Nephron (organoid): ENCODE data around the gene PDGFB.

Experiments used
- H3K27ac Mint-ChIP-seq, 3 experiments: 2 replicates each; pipeline ENCODE4 v1.8.0; 2020; ENCODE audit warnings: mixed read lengths in 3 of 3, mild to moderate bottlenecking in 2 of 3, moderate library complexity in 1 of 3
- H3K27me3 Mint-ChIP-seq: 2 replicates; pipeline ENCODE4 v1.8.0; 2021; ENCODE audit warnings: low read depth, mild to moderate bottlenecking, moderate library complexity, mixed read lengths
- H3K36me3 Mint-ChIP-seq: 2 replicates; pipeline ENCODE4 v1.8.0; 2020; ENCODE audit warnings: low read depth, mixed read lengths
- H3K4me1 Mint-ChIP-seq: 2 replicates; pipeline ENCODE4 v1.8.0; 2020; ENCODE audit warnings: mixed read lengths
- H3K4me3 Mint-ChIP-seq, 3 experiments: 2 replicates each; pipeline ENCODE4 v1.8.0; 2020; ENCODE audit warnings: mild to moderate bottlenecking in 3 of 3, mixed read lengths in 3 of 3, moderate library complexity in 2 of 3
- H3K9me3 Mint-ChIP-seq: 2 replicates; pipeline ENCODE4 v1.8.0; 2020; ENCODE audit warnings: mixed read lengths
- CTCF ChIP-seq, 3 experiments: fragments of 200-600 bp; sonication (generic); IDR thresholded peaks; one replicate each; pipeline ENCODE4 v1.5.0; 2021; ENCODE audit warnings: antibody characterized with exemption in 3 of 3; ENCODE audit not compliant: unreplicated experiment in 3 of 3

Gene PDGFB

GRCh38 chr22:39280250-39280649 lies 35.5 kb upstream of the PDGFB start:
- peaks cover 9% of the 10 kb centered on the region for H3K9me3 Mint-ChIP-seq
- H3K4me3 Mint-ChIP-seq = no peak overlapping the region
- no peaks in the 10 kb centered on the region for H3K36me3 Mint-ChIP-seq
- H3K27me3 Mint-ChIP-seq = peaks cover 20% of the 10 kb centered on the region
- no peak overlapping the region for H3K27ac Mint-ChIP-seq
- H3K4me1 Mint-ChIP-seq = no peaks in the 10 kb centered on the region
- TF ChIP-seq CTCF (IDR thresholded peaks at IDR 0.05; ENCODE audit: unreplicated experiment in 3 of 3) = no peak

GRCh38 chr22:39279170-39279850 lies 34.5 kb upstream of the PDGFB start:
- H3K9me3 Mint-ChIP-seq = peaks cover 5% of the 10 kb centered on the region
- peaks cover 19% of the 10 kb centered on the region for H3K27me3 Mint-ChIP-seq
- TF ChIP-seq CTCF (IDR thresholded peaks at IDR 0.05; ENCODE audit: unreplicated experiment in 3 of 3) = no peak
- H3K36me3 Mint-ChIP-seq = no peaks in the 10 kb centered on the region
- no peak overlapping the region for H3K4me3 Mint-ChIP-seq
- no peaks in the 10 kb centered on the region for H3K4me1 Mint-ChIP-seq
- peak overlapping the region in 1 of 3 experiments; percentile 42 for H3K27ac Mint-ChIP-seq

GRCh38 chr22:39278040-39278439 lies 33.3 kb upstream of the PDGFB start:
- Mint-ChIP-seq H3K4me1 (no peaks in the 10 kb centered on the region), H3K36me3 (no peaks in the 10 kb centered on the region), H3K9me3 (peaks cover 5% of the 10 kb centered on the region), H3K27me3 (peaks cover 16% of the 10 kb centered on the region), H3K27ac (no peak overlapping the region), H3K4me3 (no peak overlapping the region)
- no peak for TF ChIP-seq CTCF (IDR thresholded peaks at IDR 0.05; ENCODE audit: unreplicated experiment in 3 of 3)

GRCh38 chr22:39277142-39277607 lies 32.4 kb upstream of the PDGFB start:
- H3K27ac Mint-ChIP-seq = no peak overlapping the region
- no peak overlapping the region for H3K4me3 Mint-ChIP-seq
- H3K4me1 Mint-ChIP-seq = no peaks in the 10 kb centered on the region
- H3K27me3 Mint-ChIP-seq = peaks cover 17% of the 10 kb centered on the region
- TF ChIP-seq CTCF (IDR thresholded peaks at IDR 0.05; ENCODE audit: unreplicated experiment in 3 of 3) = no peak
- peaks cover 5% of the 10 kb centered on the region for H3K9me3 Mint-ChIP-seq
- no peaks in the 10 kb centered on the region for H3K36me3 Mint-ChIP-seq

GRCh38 chr22:39276440-39277141 lies 31.8 kb upstream of the PDGFB start:
- Mint-ChIP-seq H3K27ac (peak overlapping the region in 1 of 3 experiments; percentile 30), H3K36me3 (no peaks in the 10 kb centered on the region), H3K9me3 (peaks cover 5% of the 10 kb centered on the region), H3K27me3 (peaks cover 17% of the 10 kb centered on the region), H3K4me1 (no peaks in the 10 kb centered on the region), H3K4me3 (no peak overlapping the region)
- no peak for TF ChIP-seq CTCF (IDR thresholded peaks at IDR 0.05; ENCODE audit: unreplicated experiment in 3 of 3)
